Left lobe of liver (tissue), 2 donors: ENCODE measurements around the gene FCGR3A. TPM values are rescaled to one million over a fixed set of nuclear protein-coding genes. Genes with fewer than 3 reads are reported as not detected.

Experiments
- ATAC-seq: fragments of 200-7000 bp; cut with Tn5 transposase; one replicate; pipeline ENCODE4 v1.9.1; 2020; ENCODE audit warnings: mild to moderate bottlenecking, moderate library complexity
- DNase-seq: peaks from one replicate; pipeline ENCODE4 v3.0.0-alpha.2; 2020; ENCODE audit warnings: low spot score
- total RNA-seq: library from RNA; stranded (reverse); gene quantifications from one replicate; pipeline ENCODE4 v1.2.1, GENCODE V29; 2021
- donor health status: DM: no; HTN: no; CAD: no; lungs with moderate emphysema.
- donor health status: DM: no; HTN: yes; CAD: no.

Gene FCGR3A
- total RNA-seq, 1 donor from 2014 or later, result 25.2 TPM

GRCh38 chr1:161506336-161507223 is 43.0 kb downstream of the FCGR3A start:
- ATAC-seq (peak; percentile 62), DNase-seq (no peak)

DNA sequence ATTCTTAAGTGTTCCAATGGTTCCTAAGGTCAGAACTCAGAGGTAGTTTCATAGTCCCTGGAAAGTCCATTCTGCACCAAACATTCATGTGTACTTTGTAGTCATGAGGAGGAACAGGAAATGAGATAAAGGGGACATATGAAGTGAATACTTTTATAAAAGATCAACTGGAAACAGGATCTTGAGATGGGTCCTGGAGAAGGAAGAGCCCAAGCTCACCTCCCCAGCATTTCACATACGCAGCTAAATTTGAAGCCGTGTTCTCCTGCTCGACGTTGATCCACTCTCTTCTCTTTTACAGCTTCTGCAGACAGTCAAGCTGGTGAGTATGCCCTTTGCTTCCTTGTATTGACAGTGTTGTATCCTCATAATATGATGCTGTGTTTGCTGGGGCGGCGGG is 43.9 kb downstream of the FCGR3A start:
- DNase-seq (no peak), ATAC-seq (no peak)

DNA sequence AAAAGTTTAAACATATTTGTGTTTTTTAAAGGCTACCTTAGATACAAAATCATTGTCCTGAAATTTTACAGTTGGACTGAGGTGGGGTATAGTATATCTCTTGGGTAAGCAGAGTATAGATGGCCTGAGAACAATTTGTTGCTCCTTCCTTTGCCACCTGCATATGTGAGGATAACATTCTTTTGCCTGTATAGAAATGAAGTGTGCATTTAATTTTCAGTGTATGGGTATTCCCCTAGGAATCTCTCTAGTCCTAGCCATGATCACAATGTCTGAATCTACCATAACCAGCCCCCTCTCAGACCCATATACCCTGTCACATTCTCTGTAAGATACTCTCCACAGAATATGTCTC is 46.2 kb downstream of the FCGR3A start:
- ATAC-seq (no peak), DNase-seq (no peak)

DNA sequence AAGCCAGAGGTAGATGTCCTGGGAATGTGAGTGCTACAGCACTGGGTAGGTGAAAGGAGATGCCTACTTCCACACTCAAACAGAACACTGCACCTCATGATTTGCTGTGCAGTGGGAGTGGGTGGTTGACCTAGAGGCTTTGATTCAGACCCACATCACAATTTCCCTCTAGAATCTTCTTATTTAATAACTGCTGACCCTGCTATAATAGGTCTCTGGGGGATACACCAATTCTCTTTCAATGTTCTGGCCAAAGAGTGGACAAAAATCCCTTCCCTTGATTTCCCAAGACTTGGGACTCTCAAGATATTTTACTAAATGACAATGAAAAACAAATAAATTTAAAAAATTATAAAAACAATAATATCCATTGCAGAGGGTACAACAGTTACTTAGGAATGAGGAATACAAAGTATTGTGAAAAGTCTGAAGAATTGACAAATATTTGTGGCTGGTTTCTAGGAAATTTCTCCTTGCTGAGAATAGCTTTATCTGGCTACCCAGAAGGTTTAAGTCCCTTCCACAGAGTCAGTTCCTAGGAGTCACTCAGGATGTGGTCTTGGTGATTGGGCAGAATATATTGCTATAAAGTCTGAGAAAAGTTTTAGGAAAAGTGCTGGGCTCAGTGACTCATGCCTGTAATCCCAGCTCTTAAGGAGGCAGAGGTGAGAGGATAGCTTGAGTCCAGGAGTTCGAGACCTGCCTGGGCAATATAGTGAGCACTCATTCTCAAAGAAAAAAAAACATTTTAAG is 46.8 kb downstream of the FCGR3A start:
- ATAC-seq (no peak), DNase-seq (no peak)

DNA sequence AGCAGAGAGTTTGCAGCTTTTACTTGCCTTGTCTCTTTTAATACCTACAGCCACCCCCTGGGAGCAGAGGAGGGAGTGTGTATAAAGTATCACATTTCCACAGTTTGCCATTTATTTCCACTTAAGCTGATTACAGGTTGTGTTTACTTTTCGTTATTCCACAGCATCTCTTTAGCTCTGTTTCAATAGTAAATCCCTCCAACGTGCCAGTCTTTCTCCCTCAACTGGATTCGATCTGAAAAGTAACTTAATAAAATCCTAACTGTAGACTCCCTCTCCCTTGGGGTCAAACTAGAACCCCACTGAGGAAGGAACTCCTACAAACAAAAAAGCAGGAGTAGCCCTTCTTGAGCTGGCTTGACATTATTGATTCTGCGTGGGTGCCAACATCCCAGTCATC is 47.4 kb downstream of the FCGR3A start:
- no peak for ATAC-seq
- no peak for DNase-seq

DNA sequence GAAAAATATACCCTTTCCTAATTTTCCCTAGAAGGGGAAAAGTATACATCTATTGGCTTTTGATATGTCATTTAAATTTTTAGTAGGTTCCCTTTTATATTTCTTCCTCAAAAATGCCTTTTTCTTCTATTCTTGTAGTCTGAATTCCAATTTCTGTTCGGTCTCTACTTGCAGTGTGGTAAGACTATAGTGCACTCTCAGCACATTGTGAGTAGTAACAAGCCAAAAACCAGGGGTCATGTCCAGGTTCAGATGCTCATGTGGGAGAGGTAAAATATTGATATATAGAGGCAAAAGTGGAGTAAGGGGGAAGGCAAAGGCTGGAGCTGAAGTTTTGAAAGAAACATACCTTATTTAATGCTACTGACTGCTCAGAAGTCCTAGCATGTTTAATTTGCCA is 48.4 kb downstream of the FCGR3A start:
- ATAC-seq (no peak), DNase-seq (no peak)

GRCh38 chr1:161499099-161500039 is 50.2 kb downstream of the FCGR3A start:
- ATAC-seq (peak; percentile 42), DNase-seq (no peak)

DNA sequence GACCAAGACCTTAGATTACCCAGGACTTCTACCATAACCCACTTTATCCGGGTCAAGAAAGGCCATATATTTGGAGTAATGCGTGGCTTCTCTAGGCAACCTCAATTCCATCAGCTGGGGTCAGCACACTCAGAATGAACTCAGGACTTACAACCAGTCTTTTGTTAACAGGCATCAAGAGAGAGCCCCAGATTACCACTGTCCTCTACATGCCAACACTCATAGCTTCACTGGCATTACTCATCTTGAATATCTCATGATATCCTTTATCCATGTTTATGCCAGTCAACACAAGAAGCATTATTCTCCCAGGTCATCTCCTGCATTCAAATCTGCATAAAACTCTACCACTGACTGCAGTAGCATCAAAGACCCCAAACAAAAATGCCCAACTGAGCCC is 51.0 kb downstream of the FCGR3A start:
- DNase-seq (no peak), ATAC-seq (no peak)

- DNase-seq (no peak), ATAC-seq (no peak)
These were observed 51.7 kb downstream of the FCGR3A start for GRCh38 chr1:161497961-161498360.

GRCh38 chr1:161495490-161495889 is 54.1 kb downstream of the FCGR3A start:
- no peak for ATAC-seq

GRCh38 chr1:161494091-161494735 is 55.4 kb downstream of the FCGR3A start:
- ATAC-seq (no peak), DNase-seq (no peak)

More at GRCh38 chr1:161495490-161495889, 54.1 kb downstream of the FCGR3A start:
- no peak for DNase-seq

DNA sequence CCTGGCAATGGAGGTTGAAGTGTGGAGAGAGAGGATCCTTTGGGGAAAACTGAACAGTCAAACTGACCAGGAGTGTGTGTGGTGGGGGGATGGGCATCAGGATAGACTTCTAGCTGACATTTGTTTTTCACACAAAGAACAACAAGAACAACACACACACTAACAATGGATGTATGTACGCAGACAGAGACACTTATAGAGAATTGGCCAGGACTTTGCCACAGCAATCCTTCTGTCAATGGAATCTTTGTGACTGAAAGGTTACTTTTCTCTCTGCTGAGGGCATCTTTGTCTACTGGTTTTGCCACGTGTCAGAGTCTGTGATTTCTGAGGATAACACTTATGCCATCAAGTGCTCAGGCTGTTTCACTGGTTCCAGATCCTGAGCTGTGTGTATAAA is 56.8 kb downstream of the FCGR3A start:
- ATAC-seq, result no peak
- DNase-seq, result no peak

Other genes starting within 250 kb of the FCGR3A start
- gene MPZ, start 239.8 kb downstream of the FCGR3A start, total RNA-seq, result 2.4 TPM
- 223 TPM for gene SDHC, start 235.4 kb downstream of the FCGR3A start, total RNA-seq
- not detected for gene CFAP126, start 181.9 kb downstream of the FCGR3A start, total RNA-seq
- gene FCGR2A, start 44.4 kb downstream of the FCGR3A start, total RNA-seq, result 4.0 TPM
- 0.48 TPM for gene HSPA6, start 25.3 kb downstream of the FCGR3A start, total RNA-seq
- gene FCGR3B, start 81.4 kb upstream of the FCGR3A start, total RNA-seq, result 1.9 TPM
- 14.9 TPM for gene FCGR2B, start 113.3 kb upstream of the FCGR3A start, total RNA-seq
- gene FCRLA, start 157.4 kb upstream of the FCGR3A start, total RNA-seq, result not detected
- gene FCRLB, start 171.7 kb upstream of the FCGR3A start, total RNA-seq, result 0.53 TPM
- 4.8 TPM for gene DUSP12, start 200.0 kb upstream of the FCGR3A start, total RNA-seq
- gene ATF6, start 216.5 kb upstream of the FCGR3A start, total RNA-seq, result 14.4 TPM